Adrenal gland (tissue), 5 donors: Measurements from ENCODE around the gene KRT12.

Experiments
- POLR2A ChIP-seq, 2 donors: fragments of 450-650 bp; IDR thresholded peaks; one replicate each; pipeline ENCODE4 v1.6.1; 2017; ENCODE audit warnings: antibody characterized with exemption in 2 of 2, mild to moderate bottlenecking in 2 of 2, moderate library complexity in 1 of 2
- TF ChIP-seq, protein P1 (sequence below), 6 experiments: fragments of 450-650 bp in 4 of 6; fragments of 200-600 bp in 2 of 6; sonication (generic) in 1 of 6; IDR thresholded peaks; 1 replicate in 5 of 6; 2 replicates in 1 of 6; pipeline versions ENCODE4 v1.5.1 to v1.8.0; 2016 to 2021; ENCODE audit warnings: antibody characterized with exemption in 6 of 6, mild to moderate bottlenecking in 2 of 6, moderate library complexity in 1 of 6
- donor health status: DM: no; HTN: no; CAD: no.

DNA sequence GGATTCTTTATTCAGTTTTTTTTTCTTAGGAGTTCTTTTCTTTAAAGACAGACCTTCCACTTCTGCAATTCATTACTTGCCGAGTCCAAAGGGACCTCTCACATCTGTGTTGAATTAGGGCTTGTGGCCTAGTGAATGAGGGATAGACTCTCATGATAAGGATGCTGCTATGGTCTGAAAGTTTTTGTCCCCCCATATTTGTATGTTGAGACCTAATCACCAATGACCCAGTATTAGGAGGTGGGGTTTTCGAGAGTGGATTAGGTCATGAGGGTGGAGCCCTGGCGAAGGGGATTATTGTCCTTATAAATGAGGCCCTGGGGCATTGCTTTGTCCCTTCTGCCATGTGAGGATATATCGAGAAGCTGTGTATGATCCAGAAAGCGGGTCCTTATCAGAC is 9.5 kb downstream of the KRT12 start:
- TF ChIP-seq, protein P1, sequence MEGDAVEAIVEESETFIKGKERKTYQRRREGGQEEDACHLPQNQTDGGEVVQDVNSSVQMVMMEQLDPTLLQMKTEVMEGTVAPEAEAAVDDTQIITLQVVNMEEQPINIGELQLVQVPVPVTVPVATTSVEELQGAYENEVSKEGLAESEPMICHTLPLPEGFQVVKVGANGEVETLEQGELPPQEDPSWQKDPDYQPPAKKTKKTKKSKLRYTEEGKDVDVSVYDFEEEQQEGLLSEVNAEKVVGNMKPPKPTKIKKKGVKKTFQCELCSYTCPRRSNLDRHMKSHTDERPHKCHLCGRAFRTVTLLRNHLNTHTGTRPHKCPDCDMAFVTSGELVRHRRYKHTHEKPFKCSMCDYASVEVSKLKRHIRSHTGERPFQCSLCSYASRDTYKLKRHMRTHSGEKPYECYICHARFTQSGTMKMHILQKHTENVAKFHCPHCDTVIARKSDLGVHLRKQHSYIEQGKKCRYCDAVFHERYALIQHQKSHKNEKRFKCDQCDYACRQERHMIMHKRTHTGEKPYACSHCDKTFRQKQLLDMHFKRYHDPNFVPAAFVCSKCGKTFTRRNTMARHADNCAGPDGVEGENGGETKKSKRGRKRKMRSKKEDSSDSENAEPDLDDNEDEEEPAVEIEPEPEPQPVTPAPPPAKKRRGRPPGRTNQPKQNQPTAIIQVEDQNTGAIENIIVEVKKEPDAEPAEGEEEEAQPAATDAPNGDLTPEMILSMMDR (IDR thresholded peaks at IDR 0.05): no peak
- no peak for TF ChIP-seq POLR2A (IDR thresholded peaks at IDR 0.05)
